ENCODE data around the gene ETV4.

DNA sequence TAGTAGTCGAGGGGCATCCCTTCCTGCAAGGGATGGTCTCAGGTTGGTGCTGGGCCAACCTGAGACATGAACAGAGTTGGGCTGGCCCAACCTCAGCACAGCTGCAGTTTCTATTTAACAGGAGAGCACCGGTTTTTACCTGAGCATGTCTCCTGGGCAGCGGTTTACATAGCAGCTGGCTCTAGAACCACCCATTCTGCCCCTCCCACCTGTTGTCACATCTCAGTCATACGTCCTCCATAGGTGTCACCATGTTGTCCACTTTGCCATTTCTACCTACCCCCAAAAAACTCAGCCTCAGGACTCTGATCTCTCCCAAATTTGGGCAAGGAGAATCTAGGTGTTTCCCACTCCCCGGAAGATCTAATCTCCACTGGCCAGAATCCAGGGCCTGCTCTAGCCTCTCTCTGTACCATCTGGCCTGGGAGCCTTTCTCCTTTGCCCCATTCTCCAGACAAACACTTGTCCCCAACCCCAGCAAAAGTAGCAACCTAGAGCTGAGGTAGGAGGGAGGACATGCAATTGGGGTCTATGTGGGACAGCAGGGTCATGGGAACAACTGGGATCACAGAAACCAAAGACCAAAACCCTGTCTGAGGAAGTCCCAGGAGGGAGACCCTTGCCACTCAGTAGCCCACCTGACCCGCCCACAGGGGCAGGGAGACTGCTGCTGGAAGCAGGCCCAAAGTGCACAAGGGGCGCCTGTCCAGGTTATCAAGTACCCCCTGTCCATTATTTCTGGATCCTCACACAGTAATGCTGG lies 19.1 kb downstream of the ETV4 start:
- no peak for TF ChIP-seq EZH2 (IDR thresholded peaks at IDR 0.05; ENCODE audit: insufficient read depth, poor library complexity, severe bottlenecking)
- no peak for TF ChIP-seq EZH2phosphoT487 (IDR thresholded peaks at IDR 0.05; ENCODE audit: insufficient read depth, low read depth)
